IMR-90 (cell line): Measurements from ENCODE around the gene ZSCAN12. TPM values are rescaled to one million over a fixed set of nuclear protein-coding genes. Genes with fewer than 3 reads are reported as not detected.

Source experiments
- ATAC-seq: fragments of 200-7000 bp; cut with Tn5 transposase; 2 replicates; pipeline ENCODE4 v1.9.1; 2020; ENCODE audit warnings: low read depth, mild to moderate bottlenecking, moderate library complexity
- BruUV-seq: library from RNA; stranded (reverse); fragments of 400-500 nt; replicated peaks from 2 replicates; lab custom pipeline; 2021; lab: Mats Ljungman, UMichigan
- CTCF ChIA-PET: fragments of 300-600 bp; formaldehyde crosslinking; extraction: SDS; loops from one replicate; lab custom pipeline; 2021; ENCODE audit warnings: antibody characterized with exemption; lab: Yijun Ruan, JAX
- POLR2A ChIA-PET: fragments of 300-600 bp; sonication (Branson Sonifier 250); formaldehyde crosslinking; loops from one replicate; lab custom pipeline; 2022; ENCODE audit warnings: antibody characterized with exemption; ENCODE audit not compliant: unreplicated experiment; lab: Charles Lee
- DNase-seq: peaks from one replicate; pipeline ENCODE4 v3.0.0; 2013
- H2AFZ ChIP-seq: replicated peaks from 2 replicates; pipeline ENCODE3; 2013; ENCODE audit warnings: low read length, mild to moderate bottlenecking; ENCODE audit not compliant: poor library complexity
- H2AK5ac ChIP-seq: 2 replicates; pipeline ENCODE4 v1.6.1; 2013; ENCODE audit warnings: low read depth, low read length, inconsistent platforms
- H2AK9ac ChIP-seq: replicated peaks from 2 replicates; pipeline ENCODE3; 2013; ENCODE audit warnings: mild to moderate bottlenecking, low read depth, low read length, moderate library complexity; ENCODE audit not compliant: poor library complexity
- H2BK120ac ChIP-seq: 2 replicates; pipeline ENCODE4 v1.6.1; 2013; ENCODE audit warnings: low read depth, low read length, inconsistent platforms
- H2BK15ac ChIP-seq: 3 replicates; pipeline ENCODE4 v1.6.1; 2013; ENCODE audit warnings: low read depth, low read length, inconsistent platforms
- H2BK20ac ChIP-seq: 2 replicates; pipeline ENCODE4 v1.6.1; 2013; ENCODE audit warnings: low read depth, mild to moderate bottlenecking, inconsistent platforms, low read length, moderate library complexity
- H2BK5ac ChIP-seq: 2 replicates; pipeline ENCODE4 v1.6.1; 2013; ENCODE audit warnings: mild to moderate bottlenecking, low read depth, low read length, inconsistent platforms; ENCODE audit not compliant: poor library complexity, severe bottlenecking
- H3K14ac ChIP-seq: replicated peaks from 2 replicates; pipeline ENCODE4 v1.6.1; 2013; ENCODE audit warnings: low read depth, low read length, inconsistent platforms
- H3K18ac ChIP-seq: 2 replicates; pipeline ENCODE4 v1.6.1; 2013; ENCODE audit warnings: low read depth, low read length, control low read depth
- H3K23ac ChIP-seq: 2 replicates; pipeline ENCODE4 v1.6.1; 2013; ENCODE audit warnings: low read depth, low read length, inconsistent platforms
- H3K27ac ChIP-seq: 2 replicates; pipeline ENCODE4 v1.5.1; 2013; ENCODE audit warnings: mild to moderate bottlenecking, control low read depth, low read length; ENCODE audit not compliant: insufficient read depth
- H3K27me3 ChIP-seq: 2 replicates; pipeline ENCODE4 v1.6.1; 2013; ENCODE audit warnings: low read length; ENCODE audit not compliant: control insufficient read depth, insufficient read depth
- H3K36me3 ChIP-seq: 2 replicates; pipeline ENCODE4 v1.6.1; 2013; ENCODE audit warnings: low read length, mixed read lengths; ENCODE audit not compliant: control insufficient read depth, insufficient read depth
- H3K4ac ChIP-seq: 2 replicates; pipeline ENCODE4 v1.6.1; 2013; ENCODE audit warnings: low read depth, low read length, inconsistent platforms
- H3K4me1 ChIP-seq: 2 replicates; pipeline ENCODE4 v1.6.1; 2013; ENCODE audit warnings: low read length, mixed read lengths; ENCODE audit not compliant: control insufficient read depth, insufficient read depth
- H3K4me2 ChIP-seq: 2 replicates; pipeline ENCODE4 v1.6.1; 2013; ENCODE audit warnings: low read depth, mild to moderate bottlenecking, control low read depth, low read length, moderate library complexity
- H3K4me3 ChIP-seq: 2 replicates; pipeline ENCODE4 v1.5.1; 2013; ENCODE audit warnings: low read depth, mild to moderate bottlenecking, control low read depth, low read length, moderate library complexity; ENCODE audit not compliant: insufficient read depth
- H3K56ac ChIP-seq: 2 replicates; pipeline ENCODE4 v1.6.1; 2013; ENCODE audit warnings: low read length, inconsistent platforms; ENCODE audit not compliant: insufficient read depth; ENCODE audit errors: extremely low read depth
- H3K79me1 ChIP-seq, 2 experiments: 2 replicates each; pipeline ENCODE4 v1.6.1; 2013; ENCODE audit warnings: low read length in 2 of 2, inconsistent platforms in 1 of 2, low read depth in 1 of 2
- H3K9ac ChIP-seq: 2 replicates; pipeline ENCODE4 v1.6.1; 2013; ENCODE audit warnings: low read depth, low read length, control low read depth
- H3K9me1 ChIP-seq: 2 replicates; pipeline ENCODE4 v1.6.1; 2013; ENCODE audit warnings: low read length, inconsistent platforms; ENCODE audit not compliant: insufficient read depth
- H3K9me3 ChIP-seq: 2 replicates; pipeline ENCODE4 v1.6.1; 2013; ENCODE audit warnings: low read length; ENCODE audit not compliant: control insufficient read depth, insufficient read depth
- H4K20me1 ChIP-seq: 2 replicates; pipeline ENCODE4 v1.6.1; 2013; ENCODE audit warnings: low read length, inconsistent platforms; ENCODE audit not compliant: insufficient read depth
- H4K5ac ChIP-seq: 2 replicates; pipeline ENCODE4 v1.6.1; 2013; ENCODE audit warnings: mild to moderate bottlenecking, low read depth, low read length, control low read depth
- H4K8ac ChIP-seq, 2 experiments: 2 replicates each; pipeline ENCODE4 v1.6.1; 2013; ENCODE audit warnings: low read depth in 2 of 2, low read length in 2 of 2, control low read depth in 1 of 2, inconsistent platforms in 1 of 2
- H4K91ac ChIP-seq: 2 replicates; pipeline ENCODE4 v1.6.1; 2013; ENCODE audit warnings: low read depth, low read length, inconsistent platforms; ENCODE audit not compliant: insufficient read depth
- BHLHE40 ChIP-seq: fragments of 150-350 bp; IDR thresholded peaks from 2 replicates; pipeline ENCODE4 v1.6.1; 2016; ENCODE audit warnings: mild to moderate bottlenecking, low read depth, low read length
- CEBPB ChIP-seq: IDR thresholded peaks from 2 replicates; pipeline ENCODE4 v1.6.1; 2012; ENCODE audit warnings: low read depth, low read length, improper control_type of control experiment
- CHD1 ChIP-seq: IDR thresholded peaks from 2 replicates; pipeline ENCODE4 v1.6.1; 2012; ENCODE audit warnings: low read depth, low read length, improper control_type of control experiment
- NFE2L2 ChIP-seq: fragments of 150-350 bp; IDR thresholded peaks from 2 replicates; pipeline ENCODE4 v1.6.1; 2016; ENCODE audit warnings: low read depth, mild to moderate bottlenecking, low read length
- POLR2A ChIP-seq: IDR thresholded peaks from 2 replicates; pipeline ENCODE4 v1.6.1; 2012; ENCODE audit warnings: mild to moderate bottlenecking, low read depth, low read length
- RCOR1 ChIP-seq: IDR thresholded peaks from 2 replicates; pipeline ENCODE4 v1.6.1; 2012; ENCODE audit warnings: mild to moderate bottlenecking, low read length, improper control_type of control experiment; ENCODE audit not compliant: insufficient replicate concordance
- RFX5 ChIP-seq: IDR thresholded peaks from 2 replicates; pipeline ENCODE4 v1.8.0; 2012; ENCODE audit warnings: low read depth, mild to moderate bottlenecking, low read length, moderate library complexity
- WGBS, 2 experiments: methylation state at CpG; one replicate each; pipeline versions ENCODE4 v1.1.5 to v1.1.7; 2013; ENCODE audit warnings: missing lambda C conversion rate in 2 of 2; ENCODE audit not compliant: insufficient read length in 1 of 2; ENCODE audit errors: extremely low coverage in 2 of 2; 5-methylcytosine and 5-hydroxymethylcytosine counted together
- dilution Hi-C: fragments of 300-500 bp; cut with HindIII; formaldehyde crosslinking; loops from one replicate; pipeline ENCODE4 v1.14.3; 2018; ENCODE audit warnings: low sequenced_read_pairs; ENCODE audit not compliant: unreplicated experiment
- in situ Hi-C: fragments of 300-500 bp; cut with MboI; formaldehyde crosslinking; loops from 3 replicates; pipeline ENCODE4 v1.14.3; 2019; ENCODE audit warnings: low sequenced_read_pairs, inconsistent platforms, mixed read lengths
- intact Hi-C: fragments of 100-400 bp; cut with micrococcal nuclease; formaldehyde crosslinking; loops from 2 replicates; pipeline ENCODE4 v1.10.0; 2022
- polyA plus RNA-seq, 3 experiments: library from polyadenylated mRNA; depleted of rRNA; stranded (reverse); fragments of >200 nt; gene quantifications; 2 replicates each; pipeline ENCODE4 v1.2.3, GENCODE V29; 2012; ENCODE audit warnings: low replicate concordance in 1 of 3
- total RNA-seq: library from RNA; depleted of rRNA; stranded (reverse); fragments of >200 nt; gene quantifications from 2 replicates; pipeline ENCODE4 v1.2.3, GENCODE V29; 2012
- TF ChIP-seq, protein P1 (sequence below): fragments of 150-350 bp; IDR thresholded peaks from 2 replicates; pipeline ENCODE4 v1.6.1; 2017; ENCODE audit warnings: mild to moderate bottlenecking, antibody characterized with exemption, low read length, low read depth

Gene ZSCAN12
- total and polyA plus RNA-seq, 2 of the 4 experiments (the other 2 are of a cell fraction): 2.0 to 6.5 TPM

DNA sequence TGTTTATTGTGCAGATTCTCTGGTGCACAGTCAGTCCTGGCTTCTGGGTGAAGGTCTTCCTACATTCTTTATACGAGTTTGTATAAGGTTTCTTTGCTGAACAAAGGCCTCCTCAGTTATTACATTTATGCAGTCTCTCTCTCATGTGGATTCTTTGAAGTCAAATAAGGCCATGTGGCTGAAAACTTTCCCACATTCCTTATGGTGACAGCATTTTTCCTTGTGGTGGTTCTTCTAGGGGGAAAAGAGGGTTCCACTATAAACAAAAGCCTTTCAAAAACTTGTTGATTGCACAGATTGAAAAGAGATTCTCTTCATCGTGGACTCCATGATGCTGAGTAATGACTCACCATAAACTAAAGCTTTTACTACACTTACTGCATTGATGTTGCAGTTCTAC lies 19.2 kb downstream of the ZSCAN12 start:
- no peaks in the 10 kb centered on the region for H3K9me3 ChIP-seq
- no peaks in the 10 kb centered on the region for H3K27me3 ChIP-seq
- in situ Hi-C loops (no loop called here), dilution Hi-C loops (no loop called here), intact Hi-C loops (no loop called here)
- H2AFZ ChIP-seq: no peak overlapping the region
- no peak overlapping the region for H4K8ac ChIP-seq
- H2BK20ac ChIP-seq: no peak overlapping the region
- no peak overlapping the region for H3K4me2 ChIP-seq
- H3K56ac ChIP-seq: no peak overlapping the region
- no peaks in the 10 kb centered on the region for H3K4me1 ChIP-seq
- TF ChIP-seq RCOR1 (no peak), NFE2L2 (no peak), BHLHE40 (no peak), RFX5 (no peak), CEBPB (no peak), POLR2A (no peak), CHD1 (no peak)
- TF ChIP-seq, protein P1, sequence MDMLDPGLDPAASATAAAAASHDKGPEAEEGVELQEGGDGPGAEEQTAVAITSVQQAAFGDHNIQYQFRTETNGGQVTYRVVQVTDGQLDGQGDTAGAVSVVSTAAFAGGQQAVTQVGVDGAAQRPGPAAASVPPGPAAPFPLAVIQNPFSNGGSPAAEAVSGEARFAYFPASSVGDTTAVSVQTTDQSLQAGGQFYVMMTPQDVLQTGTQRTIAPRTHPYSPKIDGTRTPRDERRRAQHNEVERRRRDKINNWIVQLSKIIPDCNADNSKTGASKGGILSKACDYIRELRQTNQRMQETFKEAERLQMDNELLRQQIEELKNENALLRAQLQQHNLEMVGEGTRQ: no peak
- peaks cover 8% of the 10 kb centered on the region for H3K36me3 ChIP-seq
- H3K23ac ChIP-seq: no peak overlapping the region
- H4K20me1 ChIP-seq: no peaks in the 10 kb centered on the region
- no peak overlapping the region for H2BK15ac ChIP-seq
- no peak overlapping the region for H2AK9ac ChIP-seq
- POLR2A ChIA-PET: no interaction called here
- ATAC-seq (no peak), DNase-seq (no peak)
- no peaks in the 10 kb centered on the region for H3K9me1 ChIP-seq
- no peak overlapping the region for H2BK5ac ChIP-seq
- H2BK120ac ChIP-seq: no peak overlapping the region
- no TSS peak for BruUV-seq
- no peak overlapping the region for H3K18ac ChIP-seq
- CTCF ChIA-PET: no interaction called here
- no peak overlapping the region for H3K14ac ChIP-seq
- H3K4ac ChIP-seq: no peak overlapping the region
- no peak overlapping the region for H3K27ac ChIP-seq
- H4K91ac ChIP-seq: no peak overlapping the region
- WGBS, 2 experiments: no CpG with 5 or more reads among the region's 2 CpGs
- no peak overlapping the region for H2AK5ac ChIP-seq
- no peak overlapping the region for H3K4me3 ChIP-seq
- no peak overlapping the region for H4K5ac ChIP-seq
- H3K9ac ChIP-seq: no peak overlapping the region
- peaks cover 20 to 24% of the 10 kb centered on the region in 2 experiments for H3K79me1 ChIP-seq
